ENCODE data around the gene CYBRD1.
"Not testable (repeated sequence)": the region's sequence is repeated elsewhere in the genome, so short reads cannot be mapped to it uniquely, and the experiment has no call there.

CYBRD1 gene

GRCh38 chr2:171522052-171522787, at the start of gene CYBRD1:
CYBRD1 (plus strand) TSS chr2:171522474; CDS start chr2:171522546, 72 bp downstream.
- DNase-seq, result no peak

- no peak for DNase-seq
These were observed 46.3 kb upstream of the CYBRD1 start for GRCh38 chr2:171475979-171476378.

GRCh38 chr2:171478345-171478744, 43.9 kb upstream of the CYBRD1 start:
- no peak for DNase-seq

- DNase-seq, result no peak
These were observed 43.0 kb upstream of the CYBRD1 start for GRCh38 chr2:171479154-171479814.

GRCh38 chr2:171480908-171481307, 41.4 kb upstream of the CYBRD1 start:
- DNase-seq, result no peak

GRCh38 chr2:171482308-171482707, 40.0 kb upstream of the CYBRD1 start:
- DNase-seq, result no peak

- DNase-seq, result no peak
These were observed 39.4 kb upstream of the CYBRD1 start for GRCh38 chr2:171482877-171483276.

- DNase-seq, result no peak
These were observed 38.5 kb upstream of the CYBRD1 start for GRCh38 chr2:171483793-171484192.

- DNase-seq, result no peak
These were observed 37.2 kb upstream of the CYBRD1 start for GRCh38 chr2:171485116-171485515.

GRCh38 chr2:171487201-171487600, 35.1 kb upstream of the CYBRD1 start:
- DNase-seq, result no peak

- DNase-seq, result no peak
These were observed 34.4 kb upstream of the CYBRD1 start for GRCh38 chr2:171487803-171488259.

- no peak for DNase-seq
These were observed 31.7 kb upstream of the CYBRD1 start for GRCh38 chr2:171490577-171490976.

GRCh38 chr2:171491292-171491691, 31.0 kb upstream of the CYBRD1 start:
- no peak for DNase-seq

GRCh38 chr2:171492664-171493063, 29.6 kb upstream of the CYBRD1 start:
- DNase-seq, result no peak

GRCh38 chr2:171497664-171498063, 24.6 kb upstream of the CYBRD1 start:
- not testable (repeated sequence) for DNase-seq

- no peak for DNase-seq
These were observed 16.9 kb upstream of the CYBRD1 start for GRCh38 chr2:171505374-171505773.

GRCh38 chr2:171509945-171510731, 12.1 kb upstream of the CYBRD1 start:
- no peak for DNase-seq

GRCh38 chr2:171512014-171512413, 10.3 kb upstream of the CYBRD1 start:
- DNase-seq, result no peak

GRCh38 chr2:171512683-171513195, 9.5 kb upstream of the CYBRD1 start:
- DNase-seq, result no peak

- DNase-seq, result no peak
These were observed 8.5 kb upstream of the CYBRD1 start for GRCh38 chr2:171513719-171514160.

- no peak for DNase-seq
These were observed 7.2 kb upstream of the CYBRD1 start for GRCh38 chr2:171514908-171515582.

GRCh38 chr2:171515672-171516298, 6.5 kb upstream of the CYBRD1 start:
- no peak for DNase-seq
